ENCODE results near the gene GON7.
"Not testable (repeated sequence)": the region's sequence is repeated elsewhere in the genome, so short reads cannot be mapped to it uniquely, and the experiment has no call there.

Gene GON7

DNA sequence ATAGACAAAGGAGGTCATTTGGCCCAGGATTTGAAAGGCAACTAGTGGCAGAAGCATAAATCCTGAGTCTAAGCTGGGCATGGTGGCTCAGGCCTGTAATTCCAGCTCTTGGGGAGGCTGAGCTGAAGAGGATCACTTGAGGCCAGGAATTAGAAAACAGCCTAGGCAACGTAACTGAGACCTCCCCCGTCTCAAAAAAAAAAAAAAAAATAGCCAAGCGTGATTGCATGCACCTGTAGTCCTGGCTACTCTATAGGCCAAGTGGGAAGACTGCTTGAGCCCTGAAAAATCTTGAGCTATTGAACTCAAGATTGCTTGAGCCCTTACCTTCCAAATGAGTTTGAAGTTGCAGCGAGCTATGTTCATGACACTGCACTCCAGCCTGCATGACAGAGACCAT is 7.8 kb downstream of the GON7 start:
- DNase-seq (ENCODE audit: low spot score): no peak

DNA sequence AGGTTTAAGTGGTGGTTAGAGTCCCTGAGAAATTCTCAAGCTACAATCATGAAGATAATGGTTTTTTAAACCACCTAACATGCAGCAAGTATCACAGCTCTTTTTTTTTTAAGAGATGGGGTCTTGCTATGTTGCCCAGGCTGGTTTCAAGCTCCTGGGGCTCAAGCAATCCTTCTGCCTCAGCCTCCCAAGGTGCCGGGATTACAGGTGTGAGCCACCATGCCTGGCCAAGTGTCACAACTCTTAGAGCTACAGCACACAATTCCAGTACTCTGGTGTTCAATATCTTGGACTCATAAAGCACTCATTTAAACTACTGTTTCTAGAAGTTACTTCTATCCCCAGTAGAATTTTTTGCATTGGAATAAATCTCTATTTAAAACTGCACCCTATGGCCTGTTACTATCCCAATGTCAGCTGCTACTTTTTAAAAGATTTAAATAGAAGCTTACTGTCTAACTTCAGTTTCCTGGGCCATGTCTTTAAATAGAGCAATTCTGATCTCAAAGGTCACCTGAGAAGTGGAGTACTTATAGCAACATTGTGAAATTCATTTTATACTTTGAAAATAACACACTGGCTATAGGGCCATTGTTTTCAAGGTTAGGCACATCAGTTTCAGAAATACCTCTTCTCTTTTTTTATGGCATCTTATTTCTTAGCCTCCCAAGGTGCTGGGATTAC is 11.4 kb downstream of the GON7 start:
- no peak for DNase-seq (ENCODE audit: low spot score)

- DNase-seq (ENCODE audit: low spot score): no peak
These were observed 19.9 kb downstream of the GON7 start for GRCh38 chr14:93186956-93187355.

DNA sequence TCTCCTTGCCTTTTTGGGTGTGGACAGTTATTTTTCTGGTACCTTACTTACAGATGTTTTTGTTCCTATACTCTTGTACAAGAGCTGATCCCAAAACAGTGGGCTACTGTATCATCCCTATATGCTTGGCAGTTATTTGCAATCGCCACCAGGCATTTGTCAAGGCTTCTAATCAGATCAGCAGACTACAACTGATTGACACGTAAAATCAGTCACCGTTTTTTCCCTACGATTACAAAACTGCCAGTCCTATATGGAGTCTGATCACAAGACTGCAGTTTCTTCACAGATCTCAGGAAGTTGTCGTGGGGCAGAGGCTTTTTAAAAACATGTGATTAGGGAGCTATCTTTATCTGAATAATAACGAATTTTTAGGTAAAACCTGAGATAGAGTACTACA is 20.4 kb downstream of the GON7 start:
- no peak for DNase-seq (ENCODE audit: low spot score)

DNA sequence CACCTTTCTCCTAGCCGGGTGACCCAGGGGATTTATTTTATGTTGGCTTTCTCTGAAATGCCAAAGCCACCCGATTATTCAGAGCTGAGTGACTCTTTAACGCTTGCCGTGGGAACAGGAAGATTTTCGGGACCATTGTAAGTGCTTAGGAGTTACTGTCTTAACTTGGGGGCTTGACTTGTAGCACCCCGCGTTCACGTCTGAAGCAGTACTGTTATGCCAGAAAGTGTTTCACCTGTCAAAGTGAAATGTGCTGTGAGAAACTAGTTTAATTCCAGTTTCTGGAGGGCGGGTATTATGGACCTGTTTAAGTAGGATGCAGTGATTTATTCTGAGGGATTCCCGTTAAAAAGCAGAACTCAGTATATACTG is 21.5 kb downstream of the GON7 start:
- no peak for DNase-seq (ENCODE audit: low spot score)

DNA sequence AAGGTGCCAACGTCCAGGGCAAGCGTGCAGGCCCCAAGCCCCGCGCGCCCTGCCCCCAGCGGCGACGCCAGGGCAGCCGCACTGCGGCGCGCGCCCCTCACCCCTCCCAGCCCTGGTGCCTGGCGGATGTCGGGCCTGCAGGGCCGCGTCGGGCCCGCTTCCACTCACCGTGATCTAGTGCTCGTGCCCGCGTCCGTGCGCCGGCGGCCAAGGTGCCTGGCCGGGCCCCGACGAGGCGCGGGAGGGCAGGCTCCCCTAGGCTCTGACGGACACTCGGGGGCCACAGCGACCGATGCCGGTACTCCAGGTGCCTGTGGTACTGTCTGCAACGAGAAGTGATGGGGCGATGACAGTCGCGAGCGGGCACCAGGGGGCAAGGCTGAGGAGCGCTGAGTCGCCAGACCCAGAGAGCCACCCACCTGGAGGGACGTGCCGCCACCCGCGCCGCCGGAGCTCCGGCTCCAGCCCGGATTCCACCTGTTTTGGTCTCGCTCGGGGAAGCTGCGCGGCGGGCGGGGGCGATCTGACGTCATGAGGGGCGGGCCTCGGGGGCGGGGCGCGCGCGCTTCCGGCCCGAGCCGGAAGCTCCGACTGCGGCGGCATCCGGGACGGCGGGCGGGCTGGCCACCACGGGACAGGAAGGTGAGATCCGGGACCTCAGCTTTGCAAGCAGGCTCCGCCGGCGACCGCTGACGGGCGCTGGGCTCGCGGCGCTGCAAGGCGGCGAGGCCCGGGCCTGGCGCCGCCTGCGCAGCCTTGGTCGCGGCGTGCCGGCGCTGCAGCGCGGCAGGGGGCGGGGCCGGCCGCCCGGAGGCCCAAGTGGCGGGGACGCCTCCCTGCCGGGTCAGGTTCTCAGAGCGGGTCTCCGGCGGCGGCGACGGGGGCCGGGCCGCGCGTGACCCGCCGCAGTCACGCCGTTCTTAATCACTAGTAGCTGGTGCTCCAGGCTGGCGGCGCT is 22.2 kb downstream of the GON7 start, which contains the start of the genes LYSET and MOAP1:
LYSET (plus strand) TSS at position 927 of the 958 bp plus-strand sequence. CDS start 89 bp downstream, outside the sequence.
MOAP1 (minus strand) TSS at position 507 of the 958 bp plus-strand sequence. CDS start 655 bp downstream, outside the sequence.
- DNase-seq (ENCODE audit: low spot score): peak; percentile 88

DNA sequence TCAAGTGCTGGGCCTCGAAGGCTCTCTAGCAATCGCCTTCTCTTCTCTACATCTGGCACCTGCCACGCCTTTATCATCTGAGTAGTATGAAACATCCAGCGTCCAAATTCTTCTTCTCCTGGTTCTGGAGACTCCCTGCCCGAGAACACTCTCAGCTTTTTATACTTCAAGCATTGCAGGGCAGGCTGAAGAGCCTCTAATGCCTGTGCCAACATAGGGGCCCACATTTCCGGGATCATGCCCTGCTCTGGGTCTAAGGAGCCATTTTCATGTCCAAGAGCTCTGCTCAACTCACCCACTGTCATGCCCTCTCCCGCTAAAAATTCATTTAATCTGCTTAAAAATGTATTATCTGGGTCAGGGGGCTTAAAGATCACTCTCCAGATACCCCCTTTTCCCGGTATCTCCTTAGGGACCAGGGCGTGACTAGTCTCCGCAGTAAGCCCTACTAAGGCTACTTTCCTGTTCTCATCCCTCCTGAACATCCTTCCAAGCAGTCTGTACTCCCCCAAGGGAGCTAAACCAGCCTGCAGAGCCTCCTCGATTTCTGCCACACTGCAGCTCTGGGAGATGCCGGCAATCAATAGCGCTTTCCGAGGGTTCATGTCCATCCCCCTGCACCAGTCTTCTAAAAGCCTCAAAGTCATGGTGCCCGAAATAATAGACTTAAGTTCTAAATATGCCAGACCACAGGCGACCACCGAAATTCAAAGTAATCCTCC is 23.1 kb downstream of the GON7 start:
- DNase-seq (ENCODE audit: low spot score): no peak

DNA sequence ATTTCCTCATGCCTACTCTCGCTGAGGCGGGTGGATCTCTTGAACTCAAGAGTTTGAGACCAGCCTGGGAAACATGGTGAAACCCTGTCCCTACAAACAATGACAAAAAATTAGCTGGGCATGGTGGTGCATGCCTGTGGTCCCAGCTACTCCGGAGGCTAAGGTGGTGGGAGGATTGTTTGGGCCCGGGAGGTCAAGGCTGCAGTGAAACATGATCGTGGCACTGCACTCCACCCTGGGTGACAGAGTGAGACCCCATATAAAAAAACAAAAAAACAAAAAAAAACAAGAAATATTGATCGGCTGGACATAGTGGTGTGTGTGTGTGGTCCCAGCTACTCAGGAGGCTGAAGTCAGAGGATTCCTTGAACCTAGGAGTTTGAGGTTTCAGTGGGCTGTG is 31.4 kb downstream of the GON7 start:
- DNase-seq (ENCODE audit: low spot score): no peak

- not testable (repeated sequence) for DNase-seq (ENCODE audit: low spot score)
These were observed 32.1 kb downstream of the GON7 start for GRCh38 chr14:93174731-93175130.

DNA sequence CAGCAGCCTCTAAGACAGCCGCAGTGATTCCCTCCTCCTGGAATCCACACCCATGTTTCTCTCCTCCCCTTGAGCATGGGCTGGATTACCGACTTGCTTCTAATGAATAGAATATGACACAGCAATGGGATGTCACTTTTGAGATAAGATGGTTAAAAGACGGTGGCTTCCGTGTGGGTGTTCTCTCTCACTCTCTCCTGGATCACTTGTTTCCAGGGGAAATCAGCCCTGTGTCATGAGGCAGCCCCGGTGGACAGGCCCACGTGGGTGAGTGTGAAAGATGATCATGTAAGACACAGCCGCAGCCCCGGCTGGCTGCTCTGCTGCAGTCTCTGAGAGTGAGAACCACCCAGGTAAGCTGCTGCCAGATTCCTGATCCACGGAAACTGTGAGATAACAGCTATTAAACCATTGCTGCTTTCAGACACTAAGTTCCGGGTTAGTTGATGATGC is 32.9 kb downstream of the GON7 start:
- DNase-seq (ENCODE audit: low spot score): no peak

DNA sequence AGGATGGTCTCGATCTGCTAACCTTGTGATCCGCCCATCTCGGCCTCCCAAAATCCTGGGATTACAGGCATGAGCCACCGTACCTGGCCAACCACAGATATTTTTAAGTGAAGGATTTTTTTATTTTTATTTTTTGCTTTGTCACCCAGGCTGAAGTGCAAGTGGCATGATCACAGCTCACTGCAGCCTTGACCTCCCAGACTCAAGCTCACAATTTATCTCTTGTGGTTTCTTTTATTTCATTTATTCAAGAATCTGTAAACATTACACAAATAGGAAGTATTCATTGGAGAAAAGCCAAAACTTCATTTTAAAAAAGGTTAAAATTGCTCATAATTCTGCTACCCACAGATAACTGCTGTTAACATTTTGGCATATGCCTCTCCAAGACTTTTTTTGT is 35.5 kb downstream of the GON7 start:
- DNase-seq (ENCODE audit: low spot score): no peak

- DNase-seq (ENCODE audit: low spot score): not testable (repeated sequence)
These were observed 36.7 kb downstream of the GON7 start for GRCh38 chr14:93170141-93170540.

GRCh38 chr14:93169619-93170018 is 37.2 kb downstream of the GON7 start:
- not testable (repeated sequence) for DNase-seq (ENCODE audit: low spot score)

DNA sequence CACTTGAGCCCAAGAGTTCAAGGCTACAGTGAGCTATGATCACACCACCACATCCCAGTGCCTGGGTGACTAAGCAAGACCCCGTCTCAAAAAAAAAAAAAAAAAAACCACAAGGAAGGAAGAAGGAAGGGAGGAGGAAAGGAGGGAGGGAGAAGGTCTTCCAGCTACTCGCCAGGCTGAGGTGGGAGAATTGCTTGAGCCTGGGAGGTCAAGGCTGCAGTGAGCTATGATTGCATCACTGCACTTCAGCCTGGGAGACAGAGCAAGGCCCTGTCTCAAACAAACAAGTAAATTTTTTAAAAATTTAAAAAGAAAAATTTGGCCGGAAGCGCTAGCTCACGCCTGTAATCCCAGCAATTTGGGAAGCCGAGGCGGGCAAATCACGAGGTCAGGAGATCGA is 38.3 kb downstream of the GON7 start:
- DNase-seq (ENCODE audit: low spot score): not testable (repeated sequence)

DNA sequence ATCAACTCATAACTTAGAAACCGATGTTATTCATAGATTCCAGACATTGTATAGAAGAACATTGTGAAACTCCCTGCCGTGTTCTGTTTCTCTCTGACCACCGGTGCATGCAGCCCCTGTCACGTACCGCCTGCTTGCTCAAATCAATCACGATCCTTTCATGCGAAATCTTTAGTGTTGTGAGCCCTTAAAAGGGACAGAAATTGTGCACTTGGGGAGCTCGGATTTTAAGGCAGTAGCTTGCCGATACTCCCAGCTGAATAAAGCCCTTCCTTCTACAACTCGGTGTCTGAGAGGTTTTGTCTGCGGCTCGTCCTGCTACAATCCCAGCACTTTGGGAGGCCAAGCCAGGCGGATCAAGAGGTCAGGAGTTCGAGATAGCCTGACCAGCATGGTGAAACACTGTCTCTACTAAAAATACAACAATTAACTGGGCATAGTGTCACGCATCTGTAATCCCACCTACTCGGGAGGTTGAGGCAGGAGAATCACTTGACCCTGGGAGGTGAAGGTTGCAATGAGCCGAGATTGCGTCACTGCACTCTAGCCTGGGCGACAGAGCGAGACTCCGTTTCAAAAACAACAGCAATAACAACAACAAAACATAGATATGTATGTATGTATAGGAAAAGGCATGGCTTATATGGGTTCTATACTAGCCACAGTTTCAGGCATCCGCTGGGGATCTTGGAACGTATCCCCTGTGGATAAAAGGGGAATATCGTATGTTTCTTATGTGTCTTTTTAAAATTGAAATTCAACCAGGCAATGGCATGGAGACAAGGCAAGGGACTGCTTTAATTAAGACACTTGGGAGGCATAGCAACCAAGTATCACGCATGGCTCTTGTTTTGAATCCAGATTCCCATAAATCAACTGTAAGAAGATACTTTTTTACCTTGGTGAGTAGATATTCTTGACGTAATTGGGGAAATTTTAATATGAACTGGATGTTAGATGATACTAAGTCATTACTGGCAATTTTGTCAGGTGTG is 41.3 kb downstream of the GON7 start:
- DNase-seq (ENCODE audit: low spot score): not testable (repeated sequence)

GRCh38 chr14:93163564-93163963 is 43.3 kb downstream of the GON7 start:
- DNase-seq (ENCODE audit: low spot score): peak; percentile 40

- no peak for DNase-seq (ENCODE audit: low spot score)
These were observed 45.4 kb downstream of the GON7 start for GRCh38 chr14:93161411-93161940.

- DNase-seq (ENCODE audit: low spot score): peak; percentile 62
These were observed 46.5 kb downstream of the GON7 start for GRCh38 chr14:93160353-93160801.

GRCh38 chr14:93159625-93160352 is 47.1 kb downstream of the GON7 start:
- DNase-seq (ENCODE audit: low spot score): not testable (repeated sequence)

- not testable (repeated sequence) for DNase-seq (ENCODE audit: low spot score)
These were observed 48.5 kb downstream of the GON7 start for GRCh38 chr14:93158349-93158748.
